ENCODE data around the gene CAPN14.

GRCh38 chr2:31219131-31219969 is 2.0 kb upstream of the CAPN14 start:
- TF ChIP-seq POLR2A (IDR thresholded peaks at IDR 0.05; ENCODE audit: low read length), result no peak
- TF ChIP-seq GATA1 (IDR thresholded peaks at IDR 0.05; ENCODE audit: low read depth, low read length), result no peak
